HL-60 (cell line): ENCODE data around the gene CALCB.
A peak's percentile ranks its signal among the peaks of the same experiment; 100 is the strongest.

Experiments
- DNase-seq, 2 experiments: peaks; one replicate each; pipeline ENCODE4 v3.0.0-alpha.2; 2010 to 2020; ENCODE audit warnings: low read depth in 1 of 2, low spot score in 1 of 2
- H3K27ac ChIP-seq: fragments of 250-450 bp; sonication (Bioruptor Pico); replicated peaks from 2 replicates; pipeline ENCODE4 v1.5.1; 2020; ENCODE audit warnings: mild to moderate bottlenecking, moderate library complexity
- H3K27me3 ChIP-seq: fragments of 250-450 bp; sonication (Bioruptor Pico); 2 replicates; pipeline ENCODE4 v1.5.1; 2021; ENCODE audit warnings: mild to moderate bottlenecking, moderate library complexity; ENCODE audit not compliant: insufficient read depth, poor library complexity, severe bottlenecking
- H3K4me3 ChIP-seq: replicated peaks from 2 replicates; pipeline ENCODE4 v1.5.1; 2011; ENCODE audit warnings: mild to moderate bottlenecking, control low read depth, low read length; ENCODE audit not compliant: insufficient read depth
- CTCF ChIP-seq: IDR thresholded peaks from one replicate; pipeline ENCODE4 v1.5.1; 2011; ENCODE audit warnings: low read length, control low read depth, inconsistent platforms; ENCODE audit not compliant: insufficient read depth
- GABPA ChIP-seq: IDR thresholded peaks from 2 replicates; pipeline ENCODE4 v1.6.1; 2012; ENCODE audit warnings: low read depth
- POLR2AphosphoS5 ChIP-seq: IDR thresholded peaks from 2 replicates; pipeline ENCODE4 v1.6.1; 2012; ENCODE audit warnings: low read depth
- SPI1 ChIP-seq: IDR thresholded peaks from 2 replicates; pipeline ENCODE4 v1.6.1; 2012; ENCODE audit warnings: low read depth, mild to moderate bottlenecking, borderline replicate concordance
- TF ChIP-seq, protein P1 (sequence below): IDR thresholded peaks from 2 replicates; pipeline ENCODE4 v1.6.1; 2012; ENCODE audit warnings: low read depth; ENCODE audit not compliant: insufficient replicate concordance

CALCB gene

GRCh38 chr11:15109602-15110001 is 36.2 kb downstream of the CALCB start:
- H3K27me3 ChIP-seq, result no peaks in the 10 kb centered on the region
- no peak overlapping the region for H3K27ac ChIP-seq
- no peak for DNase-seq
- TF ChIP-seq GABPA, result no peak
- H3K4me3 ChIP-seq, result no peak overlapping the region

DNA sequence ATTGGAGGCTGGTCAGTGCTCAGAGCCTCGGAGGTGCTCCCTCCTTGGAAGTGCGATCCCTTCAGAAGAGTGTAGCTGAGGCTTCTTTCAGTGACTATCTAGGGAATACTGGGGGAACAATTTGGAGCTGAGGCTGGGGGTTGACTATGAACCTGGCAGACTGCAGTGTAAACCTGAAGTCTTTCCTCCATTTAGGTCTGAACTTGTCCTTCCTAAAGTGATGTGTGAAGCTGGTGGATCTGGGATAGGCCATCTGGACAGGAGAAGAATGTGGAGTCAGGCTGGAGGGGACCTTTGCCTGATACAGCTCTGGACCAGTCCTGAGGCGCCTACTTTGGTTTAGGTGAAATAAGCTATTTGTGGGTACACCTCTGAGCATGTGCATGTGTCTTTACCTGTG is 37.8 kb downstream of the CALCB start:
- Histone ChIP-seq H3K27me3 (no peaks in the 10 kb centered on the region), H3K27ac (no peak overlapping the region), H3K4me3 (no peak overlapping the region)
- no peak for DNase-seq
- TF ChIP-seq SPI1 (no peak), POLR2AphosphoS5 (no peak), CTCF (no peak), GABPA (no peak)
- TF ChIP-seq, protein P1, sequence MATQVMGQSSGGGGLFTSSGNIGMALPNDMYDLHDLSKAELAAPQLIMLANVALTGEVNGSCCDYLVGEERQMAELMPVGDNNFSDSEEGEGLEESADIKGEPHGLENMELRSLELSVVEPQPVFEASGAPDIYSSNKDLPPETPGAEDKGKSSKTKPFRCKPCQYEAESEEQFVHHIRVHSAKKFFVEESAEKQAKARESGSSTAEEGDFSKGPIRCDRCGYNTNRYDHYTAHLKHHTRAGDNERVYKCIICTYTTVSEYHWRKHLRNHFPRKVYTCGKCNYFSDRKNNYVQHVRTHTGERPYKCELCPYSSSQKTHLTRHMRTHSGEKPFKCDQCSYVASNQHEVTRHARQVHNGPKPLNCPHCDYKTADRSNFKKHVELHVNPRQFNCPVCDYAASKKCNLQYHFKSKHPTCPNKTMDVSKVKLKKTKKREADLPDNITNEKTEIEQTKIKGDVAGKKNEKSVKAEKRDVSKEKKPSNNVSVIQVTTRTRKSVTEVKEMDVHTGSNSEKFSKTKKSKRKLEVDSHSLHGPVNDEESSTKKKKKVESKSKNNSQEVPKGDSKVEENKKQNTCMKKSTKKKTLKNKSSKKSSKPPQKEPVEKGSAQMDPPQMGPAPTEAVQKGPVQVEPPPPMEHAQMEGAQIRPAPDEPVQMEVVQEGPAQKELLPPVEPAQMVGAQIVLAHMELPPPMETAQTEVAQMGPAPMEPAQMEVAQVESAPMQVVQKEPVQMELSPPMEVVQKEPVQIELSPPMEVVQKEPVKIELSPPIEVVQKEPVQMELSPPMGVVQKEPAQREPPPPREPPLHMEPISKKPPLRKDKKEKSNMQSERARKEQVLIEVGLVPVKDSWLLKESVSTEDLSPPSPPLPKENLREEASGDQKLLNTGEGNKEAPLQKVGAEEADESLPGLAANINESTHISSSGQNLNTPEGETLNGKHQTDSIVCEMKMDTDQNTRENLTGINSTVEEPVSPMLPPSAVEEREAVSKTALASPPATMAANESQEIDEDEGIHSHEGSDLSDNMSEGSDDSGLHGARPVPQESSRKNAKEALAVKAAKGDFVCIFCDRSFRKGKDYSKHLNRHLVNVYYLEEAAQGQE, result no peak

GRCh38 chr11:15112131-15112541 is 38.7 kb downstream of the CALCB start:
- DNase-seq, result no peak
- TF ChIP-seq POLR2AphosphoS5 (no peak), SPI1 (no peak), GABPA (no peak), CTCF (no peak)
- TF ChIP-seq, protein P1, result no peak
- Histone ChIP-seq H3K27ac (no peak overlapping the region), H3K27me3 (no peaks in the 10 kb centered on the region), H3K4me3 (no peak overlapping the region)

DNA sequence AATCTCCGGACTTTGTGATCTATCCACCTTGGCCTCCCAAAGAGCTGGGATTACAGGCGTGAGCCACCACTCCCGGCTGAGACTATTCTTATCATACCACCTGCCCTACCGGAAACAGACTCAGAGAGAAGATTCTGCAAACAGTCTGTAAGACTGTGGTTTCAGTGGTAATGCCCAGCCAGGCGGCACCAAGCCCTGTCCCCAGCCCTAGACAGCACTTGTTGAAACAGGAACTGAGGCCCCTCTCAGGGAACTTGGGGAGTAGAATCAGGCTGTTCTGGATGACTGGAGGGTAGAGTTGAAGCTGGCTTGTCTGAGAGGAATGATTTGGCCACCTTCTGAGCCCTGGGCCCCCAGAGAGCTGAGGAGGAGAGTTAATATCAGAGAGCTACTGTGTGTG is 40.0 kb downstream of the CALCB start:
- Histone ChIP-seq H3K4me3 (no peak overlapping the region), H3K27me3 (no peaks in the 10 kb centered on the region), H3K27ac (peak overlapping the region; percentile 36)
- TF ChIP-seq, protein P1, result peak; percentile 25
- no peak for TF ChIP-seq CTCF
- TF ChIP-seq POLR2AphosphoS5, result peak; percentile 94
- peak; percentile 90 for TF ChIP-seq SPI1
- TF ChIP-seq GABPA, result no peak
- peak; percentile 6 to 92 for DNase-seq
